ENCODE measurements around the gene CCN6.
"Not testable (repeated sequence)": the region's sequence is repeated elsewhere in the genome, so short reads cannot be mapped to it uniquely, and the experiment has no call there.

Gene CCN6

GRCh38 chr6:112051251-112051740, 2.6 kb upstream of the CCN6 start:
- not testable (repeated sequence) for DNase-seq (ENCODE audit: low read depth)

- DNase-seq (ENCODE audit: low read depth): no peak
Observed at GRCh38 chr6:112054555-112055190, 769 bp downstream of the CCN6 start.

GRCh38 chr6:112058243-112059032, 4.5 kb downstream of the CCN6 start:
- DNase-seq (ENCODE audit: low read depth): no peak

- no peak for DNase-seq (ENCODE audit: low read depth)
Observed at GRCh38 chr6:112061605-112062004, 7.7 kb downstream of the CCN6 start.

- no peak for DNase-seq (ENCODE audit: low read depth)
Observed at GRCh38 chr6:112062966-112063365, 9.1 kb downstream of the CCN6 start.

- DNase-seq (ENCODE audit: low read depth): no peak
Observed at GRCh38 chr6:112065426-112065986, 11.6 kb downstream of the CCN6 start.

GRCh38 chr6:112066606-112067005, 12.7 kb downstream of the CCN6 start:
- DNase-seq (ENCODE audit: low read depth): no peak

- DNase-seq (ENCODE audit: low read depth): no peak
Observed at GRCh38 chr6:112081569-112081968, 27.7 kb downstream of the CCN6 start.

GRCh38 chr6:112085286-112086065, 31.6 kb downstream of the CCN6 start:
- DNase-seq (ENCODE audit: low read depth): no peak

- DNase-seq (ENCODE audit: low read depth): no peak
Observed at GRCh38 chr6:112086744-112087135, 32.8 kb downstream of the CCN6 start.

- DNase-seq (ENCODE audit: low read depth): peak; percentile 81
Observed at GRCh38 chr6:112087136-112087911, 33.4 kb downstream of the CCN6 start, which contains the start of the genes FAM229B and TUBE1. Gene FAM229B (plus strand): TSS chr6:112087591. CDS start chr6:112099284, 11,693 bp downstream. Gene TUBE1 (minus strand): TSS chr6:112087482. CDS start chr6:112087434, 48 bp downstream.

GRCh38 chr6:112087916-112088315, 34.0 kb downstream of the CCN6 start:
- no peak for DNase-seq (ENCODE audit: low read depth)

GRCh38 chr6:112096901-112097300, 43.0 kb downstream of the CCN6 start:
- no peak for DNase-seq (ENCODE audit: low read depth)

- DNase-seq (ENCODE audit: low read depth): no peak
Observed at GRCh38 chr6:112100561-112100960, 46.7 kb downstream of the CCN6 start.

GRCh38 chr6:112106026-112106425, 52.1 kb downstream of the CCN6 start:
- not testable (repeated sequence) for DNase-seq (ENCODE audit: low read depth)

- no peak for DNase-seq (ENCODE audit: low read depth)
Observed at GRCh38 chr6:112106562-112106961, 52.7 kb downstream of the CCN6 start.

- DNase-seq (ENCODE audit: low read depth): no peak
Observed at GRCh38 chr6:112109262-112109661, 55.4 kb downstream of the CCN6 start.

- no peak for DNase-seq (ENCODE audit: low read depth)
Observed at GRCh38 chr6:112113431-112113830, 59.5 kb downstream of the CCN6 start.

GRCh38 chr6:112113918-112114317, 60.0 kb downstream of the CCN6 start:
- DNase-seq (ENCODE audit: low read depth): no peak

- DNase-seq (ENCODE audit: low read depth): no peak
Observed at GRCh38 chr6:112114577-112115223, 60.8 kb downstream of the CCN6 start.

GRCh38 chr6:112116221-112116620, 62.3 kb downstream of the CCN6 start:
- DNase-seq (ENCODE audit: low read depth): no peak

Data from stimulated activated CD8-positive, alpha-beta memory T cell treated with anti-CD3 and anti-CD28 coated beads, Interleukin-12 subunit alpha, Interleukin-12 subunit beta, amount 100 ng/mL, for 1 hour (primary cell).